HCT116 (cell line): ENCODE measurements around the gene MSMO1.

ENCODE experiments used
- CTCF ChIP-seq, 3 experiments: fragments of 200-600 bp in 1 of 3; sonication (generic) in 1 of 3; IDR thresholded peaks in 2 of 3; conservative IDR thresholded peaks in 1 of 3; 2 replicates each; pipeline ENCODE4 v1.5.1; 2012 to 2017; ENCODE audit warnings: low read depth in 2 of 3, low read length in 2 of 3, antibody characterized with exemption in 1 of 3, borderline replicate concordance in 1 of 3, control low read depth in 1 of 3, mild to moderate bottlenecking in 1 of 3, mixed read lengths in 1 of 3, mixed run types in 1 of 3, moderate library complexity in 1 of 3; ENCODE audit not compliant: insufficient read depth in 1 of 3
- EGR1 ChIP-seq: IDR thresholded peaks from 2 replicates; pipeline ENCODE4 v1.6.1; 2012; ENCODE audit warnings: low read depth
- POLR2A ChIP-seq: IDR thresholded peaks from 2 replicates; pipeline ENCODE4 v1.7.0; 2011; ENCODE audit warnings: borderline replicate concordance; ENCODE audit not compliant: insufficient read depth, insufficient read length; ENCODE audit errors: extremely low read depth
- REST ChIP-seq: IDR thresholded peaks from 2 replicates; pipeline ENCODE4 v1.6.1; 2012; ENCODE audit warnings: low read depth

GRCh38 chr4:165384186-165384585 is 56.7 kb downstream of the MSMO1 start:
- TF ChIP-seq CTCF (IDR thresholded peaks at IDR 0.05 in 2 of 3, conservative IDR thresholded peaks at IDR 0.05 in 1 of 3; ENCODE audit: borderline replicate concordance in 1 of 3, insufficient read depth in 1 of 3, low read depth in 2 of 3, low read length in 2 of 3) = no peak
- no peak for TF ChIP-seq POLR2A
- TF ChIP-seq REST = no peak
- TF ChIP-seq EGR1 = no peak
